GM23338 (cell line): Measurements from ENCODE around the gene PPP6R1.

Experiments
- CREB1 ChIP-seq: fragments of 250-450 bp; sonication (Bioruptor Pico); IDR thresholded peaks from 2 replicates; pipeline ENCODE4 v1.5.0; 2020; ENCODE audit warnings: low read depth, mild to moderate bottlenecking, moderate library complexity
- CTCF ChIP-seq, 2 experiments: fragments of 200-600 bp in 1 of 2; sonication (generic) in 1 of 2; conservative IDR thresholded peaks; 2 replicates each; pipeline versions ENCODE4 v1.5.1 to v1.6.1; 2016 to 2017; ENCODE audit warnings: antibody characterized with exemption in 2 of 2, low read depth in 2 of 2, mild to moderate bottlenecking in 2 of 2, moderate library complexity in 1 of 2
- EZH2 ChIP-seq: fragments of 200-600 bp; sonication (generic); IDR thresholded peaks from one replicate; pipeline ENCODE4 v1.8.0; 2017; ENCODE audit warnings: antibody characterized with exemption, mild to moderate bottlenecking, low read depth; ENCODE audit not compliant: unreplicated experiment
- EZH2phosphoT487 ChIP-seq: fragments of 200-600 bp; sonication (generic); IDR thresholded peaks from one replicate; pipeline ENCODE4 v1.8.1; 2018; ENCODE audit warnings: antibody characterized with exemption; ENCODE audit not compliant: unreplicated experiment
- JUNB ChIP-seq: IDR thresholded peaks from one replicate; pipeline ENCODE4 v1.6.1; 2016; ENCODE audit warnings: antibody characterized with exemption; ENCODE audit not compliant: unreplicated experiment
- NANOG ChIP-seq: IDR thresholded peaks from 2 replicates; pipeline ENCODE4 v1.6.1; 2016; ENCODE audit warnings: antibody characterized with exemption, borderline replicate concordance
- POLR2AphosphoS5 ChIP-seq: IDR thresholded peaks from 2 replicates; pipeline ENCODE4 v1.6.1; 2016; ENCODE audit warnings: antibody characterized with exemption, low read depth
- STAT1 ChIP-seq: IDR thresholded peaks from one replicate; pipeline ENCODE4 v1.6.1; 2016; ENCODE audit warnings: antibody characterized with exemption; ENCODE audit not compliant: unreplicated experiment
- ZNF114 ChIP-seq: fragments of 250-450 bp; sonication (Bioruptor Pico); IDR thresholded peaks from 2 replicates; pipeline ENCODE4 v1.5.0; 2020; ENCODE audit warnings: mild to moderate bottlenecking, moderate library complexity
- ZNF331 ChIP-seq: fragments of 250-450 bp; sonication (Bioruptor Pico); IDR thresholded peaks from 2 replicates; pipeline ENCODE4 v1.5.0; 2020; ENCODE audit warnings: low read depth, mild to moderate bottlenecking, moderate library complexity
- TF ChIP-seq, protein P1 (sequence below): IDR thresholded peaks from one replicate; pipeline ENCODE4 v1.6.1; 2018; ENCODE audit warnings: antibody characterized with exemption; ENCODE audit not compliant: unreplicated experiment
- TF ChIP-seq, protein P2 (sequence below): fragments of 250-450 bp; sonication (Bioruptor Pico); IDR thresholded peaks from 2 replicates; pipeline ENCODE4 v1.5.0; 2020; ENCODE audit warnings: mild to moderate bottlenecking, moderate library complexity

DNA sequence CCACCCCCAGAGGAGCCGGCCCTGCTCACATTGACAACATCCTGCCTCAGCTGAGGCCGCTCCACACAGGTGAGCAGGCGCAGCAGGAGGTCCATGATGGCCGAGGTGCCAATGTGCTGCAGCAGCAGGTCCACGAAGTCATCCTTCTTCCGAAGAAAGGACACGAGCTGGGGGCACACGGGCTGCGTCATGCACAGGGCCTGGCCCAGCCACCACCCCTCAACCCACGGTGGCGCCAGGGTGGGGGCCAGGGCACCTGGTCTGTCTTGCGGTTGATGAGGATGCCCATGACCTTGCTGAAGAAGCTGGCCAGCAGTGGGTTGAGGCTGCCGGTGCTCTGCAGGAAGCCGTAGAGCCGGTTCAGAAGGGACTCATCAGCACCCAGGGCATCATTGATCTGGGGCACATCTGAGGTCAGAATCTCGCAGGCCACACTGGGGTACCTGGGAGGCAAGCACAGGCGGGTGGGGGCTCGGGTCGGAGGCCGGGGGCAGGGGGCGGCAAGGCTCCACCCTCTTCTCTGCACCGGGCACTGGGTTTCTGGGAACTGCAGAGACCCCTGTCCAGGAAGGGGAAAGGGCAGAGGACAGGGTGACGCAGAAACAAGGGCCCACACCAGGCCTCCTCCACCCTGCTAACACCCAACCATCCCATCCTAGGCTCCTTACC is 13.4 kb downstream of the PPP6R1 start:
- TF ChIP-seq CTCF (conservative IDR thresholded peaks at IDR 0.05; ENCODE audit: low read depth in 2 of 2) = no peak
- TF ChIP-seq POLR2AphosphoS5 = no peak
- TF ChIP-seq ZNF331 = no peak
- no peak for TF ChIP-seq CREB1 (CRISPR knock-in tag)
- no peak for TF ChIP-seq STAT1
- TF ChIP-seq, protein P1, sequence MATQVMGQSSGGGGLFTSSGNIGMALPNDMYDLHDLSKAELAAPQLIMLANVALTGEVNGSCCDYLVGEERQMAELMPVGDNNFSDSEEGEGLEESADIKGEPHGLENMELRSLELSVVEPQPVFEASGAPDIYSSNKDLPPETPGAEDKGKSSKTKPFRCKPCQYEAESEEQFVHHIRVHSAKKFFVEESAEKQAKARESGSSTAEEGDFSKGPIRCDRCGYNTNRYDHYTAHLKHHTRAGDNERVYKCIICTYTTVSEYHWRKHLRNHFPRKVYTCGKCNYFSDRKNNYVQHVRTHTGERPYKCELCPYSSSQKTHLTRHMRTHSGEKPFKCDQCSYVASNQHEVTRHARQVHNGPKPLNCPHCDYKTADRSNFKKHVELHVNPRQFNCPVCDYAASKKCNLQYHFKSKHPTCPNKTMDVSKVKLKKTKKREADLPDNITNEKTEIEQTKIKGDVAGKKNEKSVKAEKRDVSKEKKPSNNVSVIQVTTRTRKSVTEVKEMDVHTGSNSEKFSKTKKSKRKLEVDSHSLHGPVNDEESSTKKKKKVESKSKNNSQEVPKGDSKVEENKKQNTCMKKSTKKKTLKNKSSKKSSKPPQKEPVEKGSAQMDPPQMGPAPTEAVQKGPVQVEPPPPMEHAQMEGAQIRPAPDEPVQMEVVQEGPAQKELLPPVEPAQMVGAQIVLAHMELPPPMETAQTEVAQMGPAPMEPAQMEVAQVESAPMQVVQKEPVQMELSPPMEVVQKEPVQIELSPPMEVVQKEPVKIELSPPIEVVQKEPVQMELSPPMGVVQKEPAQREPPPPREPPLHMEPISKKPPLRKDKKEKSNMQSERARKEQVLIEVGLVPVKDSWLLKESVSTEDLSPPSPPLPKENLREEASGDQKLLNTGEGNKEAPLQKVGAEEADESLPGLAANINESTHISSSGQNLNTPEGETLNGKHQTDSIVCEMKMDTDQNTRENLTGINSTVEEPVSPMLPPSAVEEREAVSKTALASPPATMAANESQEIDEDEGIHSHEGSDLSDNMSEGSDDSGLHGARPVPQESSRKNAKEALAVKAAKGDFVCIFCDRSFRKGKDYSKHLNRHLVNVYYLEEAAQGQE = no peak
- TF ChIP-seq EZH2phosphoT487 = no peak
- TF ChIP-seq EZH2 = no peak
- no peak for TF ChIP-seq NANOG
- no peak for TF ChIP-seq JUNB
- no peak for TF ChIP-seq ZNF114 (CRISPR knock-in tag)
- TF ChIP-seq, protein P2, sequence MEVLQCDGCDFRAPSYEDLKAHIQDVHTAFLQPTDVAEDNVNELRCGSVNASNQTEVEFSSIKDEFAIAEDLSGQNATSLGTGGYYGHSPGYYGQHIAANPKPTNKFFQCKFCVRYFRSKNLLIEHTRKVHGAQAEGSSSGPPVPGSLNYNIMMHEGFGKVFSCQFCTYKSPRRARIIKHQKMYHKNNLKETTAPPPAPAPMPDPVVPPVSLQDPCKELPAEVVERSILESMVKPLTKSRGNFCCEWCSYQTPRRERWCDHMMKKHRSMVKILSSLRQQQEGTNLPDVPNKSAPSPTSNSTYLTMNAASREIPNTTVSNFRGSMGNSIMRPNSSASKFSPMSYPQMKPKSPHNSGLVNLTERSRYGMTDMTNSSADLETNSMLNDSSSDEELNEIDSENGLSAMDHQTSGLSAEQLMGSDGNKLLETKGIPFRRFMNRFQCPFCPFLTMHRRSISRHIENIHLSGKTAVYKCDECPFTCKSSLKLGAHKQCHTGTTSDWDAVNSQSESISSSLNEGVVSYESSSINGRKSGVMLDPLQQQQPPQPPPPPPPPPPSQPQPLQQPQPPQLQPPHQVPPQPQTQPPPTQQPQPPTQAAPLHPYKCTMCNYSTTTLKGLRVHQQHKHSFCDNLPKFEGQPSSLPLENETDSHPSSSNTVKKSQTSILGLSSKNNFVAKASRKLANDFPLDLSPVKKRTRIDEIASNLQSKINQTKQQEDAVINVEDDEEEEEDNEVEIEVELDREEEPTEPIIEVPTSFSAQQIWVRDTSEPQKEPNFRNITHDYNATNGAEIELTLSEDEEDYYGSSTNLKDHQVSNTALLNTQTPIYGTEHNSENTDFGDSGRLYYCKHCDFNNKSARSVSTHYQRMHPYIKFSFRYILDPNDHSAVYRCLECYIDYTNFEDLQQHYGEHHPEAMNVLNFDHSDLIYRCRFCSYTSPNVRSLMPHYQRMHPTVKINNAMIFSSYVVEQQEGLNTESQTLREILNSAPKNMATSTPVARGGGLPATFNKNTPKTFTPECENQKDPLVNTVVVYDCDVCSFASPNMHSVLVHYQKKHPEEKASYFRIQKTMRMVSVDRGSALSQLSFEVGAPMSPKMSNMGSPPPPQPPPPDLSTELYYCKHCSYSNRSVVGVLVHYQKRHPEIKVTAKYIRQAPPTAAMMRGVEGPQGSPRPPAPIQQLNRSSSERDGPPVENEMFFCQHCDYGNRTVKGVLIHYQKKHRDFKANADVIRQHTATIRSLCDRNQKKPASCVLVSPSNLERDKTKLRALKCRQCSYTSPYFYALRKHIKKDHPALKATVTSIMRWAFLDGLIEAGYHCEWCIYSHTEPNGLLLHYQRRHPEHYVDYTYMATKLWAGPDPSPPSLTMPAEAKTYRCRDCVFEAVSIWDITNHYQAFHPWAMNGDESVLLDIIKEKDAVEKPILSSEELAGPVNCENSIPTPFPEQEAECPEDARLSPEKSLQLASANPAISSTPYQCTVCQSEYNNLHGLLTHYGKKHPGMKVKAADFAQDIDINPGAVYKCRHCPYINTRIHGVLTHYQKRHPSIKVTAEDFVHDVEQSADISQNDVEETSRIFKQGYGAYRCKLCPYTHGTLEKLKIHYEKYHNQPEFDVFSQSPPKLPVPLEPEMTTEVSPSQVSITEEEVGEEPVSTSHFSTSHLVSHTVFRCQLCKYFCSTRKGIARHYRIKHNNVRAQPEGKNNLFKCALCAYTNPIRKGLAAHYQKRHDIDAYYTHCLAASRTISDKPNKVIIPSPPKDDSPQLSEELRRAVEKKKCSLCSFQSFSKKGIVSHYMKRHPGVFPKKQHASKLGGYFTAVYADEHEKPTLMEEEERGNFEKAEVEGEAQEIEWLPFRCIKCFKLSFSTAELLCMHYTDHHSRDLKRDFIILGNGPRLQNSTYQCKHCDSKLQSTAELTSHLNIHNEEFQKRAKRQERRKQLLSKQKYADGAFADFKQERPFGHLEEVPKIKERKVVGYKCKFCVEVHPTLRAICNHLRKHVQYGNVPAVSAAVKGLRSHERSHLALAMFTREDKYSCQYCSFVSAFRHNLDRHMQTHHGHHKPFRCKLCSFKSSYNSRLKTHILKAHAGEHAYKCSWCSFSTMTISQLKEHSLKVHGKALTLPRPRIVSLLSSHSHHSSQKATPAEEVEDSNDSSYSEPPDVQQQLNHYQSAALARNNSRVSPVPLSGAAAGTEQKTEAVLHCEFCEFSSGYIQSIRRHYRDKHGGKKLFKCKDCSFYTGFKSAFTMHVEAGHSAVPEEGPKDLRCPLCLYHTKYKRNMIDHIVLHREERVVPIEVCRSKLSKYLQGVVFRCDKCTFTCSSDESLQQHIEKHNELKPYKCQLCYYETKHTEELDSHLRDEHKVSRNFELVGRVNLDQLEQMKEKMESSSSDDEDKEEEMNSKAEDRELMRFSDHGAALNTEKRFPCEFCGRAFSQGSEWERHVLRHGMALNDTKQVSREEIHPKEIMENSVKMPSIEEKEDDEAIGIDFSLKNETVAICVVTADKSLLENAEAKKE (CRISPR knock-in tag) = no peak
